GM21619 (cell line): Measurements from ENCODE around the gene SLC25A10.
A peak's percentile ranks its signal among the peaks of the same experiment; 100 is the strongest.
"Not testable (repeated sequence)": the region's sequence is repeated elsewhere in the genome, so short reads cannot be mapped to it uniquely, and the experiment has no call there.

Experiments
- ATAC-seq: cut with Tn5 transposase; IDR thresholded peaks from one replicate; pipeline ENCODE4 v1.9.1; 2021; ENCODE audit not compliant: unreplicated experiment

SLC25A10 gene, protein sequence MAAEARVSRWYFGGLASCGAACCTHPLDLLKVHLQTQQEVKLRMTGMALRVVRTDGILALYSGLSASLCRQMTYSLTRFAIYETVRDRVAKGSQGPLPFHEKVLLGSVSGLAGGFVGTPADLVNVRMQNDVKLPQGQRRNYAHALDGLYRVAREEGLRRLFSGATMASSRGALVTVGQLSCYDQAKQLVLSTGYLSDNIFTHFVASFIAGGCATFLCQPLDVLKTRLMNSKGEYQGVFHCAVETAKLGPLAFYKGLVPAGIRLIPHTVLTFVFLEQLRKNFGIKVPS

GRCh38 chr17:81711814-81712467, at the start of gene SLC25A10:
Gene SLC25A10, plus strand, starts transcription at chr17:81712284. Its CDS starts 143 bp downstream, at chr17:81712427.
- peak; percentile 65 for ATAC-seq

DNA sequence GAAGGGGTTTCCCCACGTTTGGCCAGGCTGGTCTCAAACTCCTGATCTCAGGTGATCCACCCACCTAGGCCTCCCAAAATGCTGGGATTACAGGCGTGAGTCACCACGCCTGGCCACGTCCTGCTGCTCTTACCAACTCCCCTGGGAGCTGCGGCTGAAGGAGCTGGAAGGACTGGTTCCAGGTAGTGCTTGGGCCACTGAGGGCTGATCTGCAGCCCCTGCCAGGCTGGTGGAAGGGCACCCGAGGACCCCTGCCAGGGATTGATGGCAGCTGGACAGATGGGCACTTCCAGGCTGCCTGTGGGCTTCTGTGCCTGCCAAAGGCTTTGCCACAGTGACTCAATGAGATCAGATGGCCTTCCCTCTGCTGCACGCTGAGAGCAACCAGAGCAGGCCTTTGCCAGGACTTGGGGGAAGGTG, 48.0 kb upstream of the SLC25A10 start:
- ATAC-seq = no peak

DNA sequence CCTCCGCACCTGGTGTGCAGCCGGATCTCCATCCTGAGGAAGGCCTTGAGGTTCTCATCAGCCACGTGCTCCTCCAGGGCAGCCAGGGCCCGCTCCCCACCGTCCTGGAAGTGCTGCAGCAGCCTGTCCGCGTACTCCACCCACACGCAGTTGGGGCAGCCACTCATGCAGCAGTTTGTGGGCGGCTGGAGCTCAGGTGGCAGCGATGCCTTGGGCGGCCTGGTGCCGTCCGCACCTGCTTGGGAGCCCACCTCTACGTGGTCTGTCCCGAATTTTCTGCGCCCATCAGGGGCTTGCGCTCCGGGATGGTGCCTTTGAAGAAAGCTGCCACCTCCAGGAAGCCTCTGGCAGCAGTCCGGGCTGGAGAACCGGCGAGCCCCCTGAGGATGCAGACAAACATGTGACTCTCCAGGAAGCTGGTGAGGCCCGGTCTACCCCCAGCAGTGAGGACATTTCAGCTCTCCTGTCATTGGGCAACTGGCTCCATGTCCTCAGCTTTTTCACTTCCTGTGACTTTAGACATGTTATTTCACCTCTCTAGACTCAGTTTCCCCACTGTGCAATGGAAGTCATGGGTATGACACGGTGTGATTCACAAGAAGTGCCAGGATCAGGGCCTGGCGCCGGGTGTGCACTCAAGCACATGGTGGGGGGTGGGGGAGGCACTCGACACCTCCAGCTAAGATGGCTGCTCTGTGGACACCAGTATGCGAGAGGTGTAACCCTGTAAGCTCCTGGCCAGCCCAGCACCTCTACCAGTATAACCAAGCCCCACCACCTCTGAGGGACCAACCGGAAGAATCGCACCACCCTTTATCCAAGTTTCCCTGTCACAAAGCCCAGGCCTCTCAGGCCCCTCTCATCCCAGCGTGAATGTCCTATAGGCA, 46.6 kb upstream of the SLC25A10 start:
- peak; percentile 18 for ATAC-seq

DNA sequence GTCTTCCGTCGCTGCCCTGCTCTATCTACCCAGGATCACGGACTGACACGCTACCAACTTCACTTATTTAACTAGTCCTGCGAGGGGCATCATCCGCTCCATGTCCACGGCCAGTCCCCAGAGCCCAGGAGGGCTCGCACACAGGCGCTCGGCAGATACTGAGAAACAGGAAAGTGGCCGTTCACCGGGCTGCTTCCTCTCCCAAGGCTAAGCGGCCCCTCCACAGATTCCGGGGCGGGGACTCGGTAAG, 46.1 kb upstream of the SLC25A10 start:
- ATAC-seq = no peak

GRCh38 chr17:81666342-81667191, 45.5 kb upstream of the SLC25A10 start, which contains the start of the genes CCDC137 and OXLD1:
Gene CCDC137, plus strand, starts transcription at chr17:81666737. Its CDS starts 30 bp downstream, at chr17:81666767.
Gene OXLD1, minus strand, starts transcription at chr17:81666605. Its CDS starts 28 bp downstream, at chr17:81666577.
- peak; percentile 89 for ATAC-seq

- no peak for ATAC-seq
Observed at GRCh38 chr17:81667754-81668153, 44.3 kb upstream of the SLC25A10 start.

- no peak for ATAC-seq
Observed at GRCh38 chr17:81672504-81672903, 39.6 kb upstream of the SLC25A10 start.

- ATAC-seq = no peak
Observed at GRCh38 chr17:81672954-81673353, 39.1 kb upstream of the SLC25A10 start.

DNA sequence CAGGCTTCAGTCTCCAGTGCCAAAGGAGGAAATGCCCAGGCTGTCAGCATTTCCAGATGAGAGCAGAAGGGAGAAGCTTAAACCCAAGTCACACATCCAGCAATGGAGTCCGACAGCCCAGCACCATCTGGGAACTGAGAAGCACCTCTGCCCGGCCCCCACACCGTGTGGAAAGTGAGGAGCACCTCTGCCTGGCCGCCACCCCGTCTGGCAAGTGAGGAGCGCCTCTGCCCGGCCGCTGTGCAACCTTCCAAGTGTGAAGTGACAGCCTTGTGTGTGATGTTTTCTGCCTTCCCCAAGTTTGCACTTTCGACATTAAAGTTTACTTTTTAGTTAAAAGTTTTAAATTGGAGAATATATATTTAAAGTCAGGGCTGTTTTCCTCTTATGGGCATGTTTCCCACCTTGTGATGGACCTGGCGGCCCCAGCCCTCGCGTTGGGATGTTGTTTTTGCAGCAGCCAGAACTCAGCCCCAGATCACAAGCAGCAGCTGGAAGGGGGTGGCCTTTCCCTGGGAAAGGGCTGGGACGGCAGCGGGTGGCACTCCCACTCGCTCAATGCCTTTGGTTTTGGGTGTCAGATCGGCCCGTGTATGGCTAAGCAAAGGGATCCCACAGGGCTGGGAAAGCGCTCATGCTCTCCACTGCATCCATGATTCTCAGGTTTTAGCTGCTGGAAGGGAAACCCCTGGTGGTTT, 38.4 kb upstream of the SLC25A10 start:
- ATAC-seq = no peak

GRCh38 chr17:81675515-81676221, 36.4 kb upstream of the SLC25A10 start:
- ATAC-seq = not testable (repeated sequence)

- ATAC-seq = no peak
Observed at GRCh38 chr17:81676906-81677305, 35.2 kb upstream of the SLC25A10 start.

GRCh38 chr17:81680150-81680549, 31.9 kb upstream of the SLC25A10 start:
- ATAC-seq = no peak

DNA sequence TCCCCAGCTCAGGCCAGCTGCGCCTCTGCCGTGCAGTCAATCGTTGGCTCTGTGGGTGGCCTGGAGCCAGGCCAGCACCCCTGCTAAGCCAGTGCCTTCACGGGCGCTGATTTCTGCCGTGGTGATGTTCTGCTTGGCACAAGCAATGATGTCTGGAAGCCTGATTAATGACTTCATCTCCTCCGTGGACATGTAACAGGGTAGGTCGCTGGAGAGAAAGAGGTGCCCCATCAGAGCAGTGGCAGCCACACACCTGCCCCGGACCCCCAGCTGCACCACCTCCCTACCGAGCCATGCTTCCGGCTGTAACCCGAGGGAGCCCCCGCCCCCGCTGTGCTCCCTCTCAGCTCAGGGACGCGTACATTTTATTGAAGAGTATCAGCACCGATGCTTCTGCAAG, 30.4 kb upstream of the SLC25A10 start:
- no peak for ATAC-seq

- peak; percentile 3 for ATAC-seq
Observed at GRCh38 chr17:81682565-81683207, 29.4 kb upstream of the SLC25A10 start.

GRCh38 chr17:81683208-81683583, 28.9 kb upstream of the SLC25A10 start:
- peak; percentile 2 for ATAC-seq

GRCh38 chr17:81683584-81684441, 28.3 kb upstream of the SLC25A10 start, which contains the start of the genes ARL16 and HGS:
Gene ARL16, minus strand, starts transcription at chr17:81683797. Its CDS starts 44 bp downstream, at chr17:81683753.
Gene HGS, plus strand, starts transcription at chr17:81684011. Its CDS starts 56 bp downstream, at chr17:81684067.
- peak; percentile 93 for ATAC-seq

DNA sequence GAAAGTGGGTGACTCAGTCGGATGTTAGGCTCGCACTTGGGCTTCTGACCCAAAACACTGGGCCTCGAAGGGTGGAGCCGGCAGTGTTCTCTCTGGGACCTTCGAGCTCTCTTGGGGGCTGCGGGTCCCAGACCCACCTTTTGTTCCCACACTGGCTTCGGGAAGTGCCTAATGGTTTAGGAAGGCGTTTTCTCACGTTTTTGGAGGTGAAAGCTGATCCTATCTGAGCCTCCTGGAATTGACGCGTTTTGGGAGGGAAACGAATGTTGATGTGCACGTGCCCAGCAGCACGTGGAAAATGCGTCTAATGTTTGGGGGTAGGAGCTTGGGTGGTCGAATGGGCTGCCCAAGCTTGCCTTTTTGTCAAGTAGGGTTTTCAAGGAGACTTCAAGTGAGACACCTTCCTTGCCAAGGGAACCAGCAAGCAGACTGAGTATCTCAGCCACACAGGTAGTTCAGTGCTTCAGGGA, 27.6 kb upstream of the SLC25A10 start:
- ATAC-seq = no peak

- ATAC-seq = no peak
Observed at GRCh38 chr17:81685108-81685507, 27.0 kb upstream of the SLC25A10 start.
